Measurements from ENCODE around the gene SPATA6L. TPM values are rescaled to one million over a fixed set of nuclear protein-coding genes. Genes with fewer than 3 reads are reported as not detected.

SPATA6L gene
- total RNA-seq, 1 experiment from 2014 or later = 2.4 TPM

- H3K27ac Mint-ChIP-seq (ENCODE audit: unreplicated experiment) = no peak overlapping the region
- no peaks in the 10 kb centered on the region for H3K9me3 ChIP-seq
- no peaks in the 10 kb centered on the region for H3K36me3 ChIP-seq (ENCODE audit: control insufficient read depth, insufficient read depth, low read length)
- H3K4me1 Mint-ChIP-seq (ENCODE audit: low read depth, unreplicated experiment) = no peaks in the 10 kb centered on the region
- no peaks in the 10 kb centered on the region for H3K27me3 Mint-ChIP-seq (ENCODE audit: insufficient read depth, unreplicated experiment)
- TF ChIP-seq CTCF (IDR thresholded peaks at IDR 0.05; ENCODE audit: insufficient read depth in 1 of 2, low read depth in 1 of 2, low read length in 1 of 2, severe bottlenecking in 1 of 2, unreplicated experiment in 1 of 2) = no peak
- peaks cover 11% of the 10 kb centered on the region for H3K9me3 Mint-ChIP-seq (ENCODE audit: unreplicated experiment)
- no peaks in the 10 kb centered on the region for H3K4me1 ChIP-seq
- H3K27me3 ChIP-seq (replicated peaks; ENCODE audit: control insufficient read depth, insufficient read depth, low read length) = no peaks in the 10 kb centered on the region
- POLR2A ChIA-PET = no interaction called here
- H3K4me3 ChIP-seq (ENCODE audit: low read depth, low read length) = no peak overlapping the region
- no TSS peak for BruUV-seq (replicated peaks)
- intact Hi-C loops (cut with micrococcal nuclease; ENCODE audit: unreplicated experiment) = no loop called here
- no peak for DNase-seq
- CTCF ChIA-PET = no interaction called here
- H3K4me3 Mint-ChIP-seq (ENCODE audit: unreplicated experiment) = no peak overlapping the region
- H3K36me3 Mint-ChIP-seq (ENCODE audit: insufficient read depth, unreplicated experiment) = peaks cover 17% of the 10 kb centered on the region
Observed at GRCh38 chr9:4709380-4709779, 43.1 kb upstream of the SPATA6L start.

- TF ChIP-seq CTCF (IDR thresholded peaks at IDR 0.05; ENCODE audit: insufficient read depth in 1 of 2, low read depth in 1 of 2, low read length in 1 of 2, severe bottlenecking in 1 of 2, unreplicated experiment in 1 of 2) = no peak
- no peaks in the 10 kb centered on the region for H3K27me3 Mint-ChIP-seq (ENCODE audit: insufficient read depth, unreplicated experiment)
- CTCF ChIA-PET = no interaction called here
- Histone ChIP-seq H3K9me3 (no peaks in the 10 kb centered on the region), H3K4me1 (no peaks in the 10 kb centered on the region), H3K27me3 (replicated peaks; ENCODE audit: control insufficient read depth, insufficient read depth, low read length) (no peaks in the 10 kb centered on the region), H3K4me3 (ENCODE audit: low read depth, low read length) (no peak overlapping the region), H3K36me3 (ENCODE audit: control insufficient read depth, insufficient read depth, low read length) (no peaks in the 10 kb centered on the region)
- no peaks in the 10 kb centered on the region for H3K4me1 Mint-ChIP-seq (ENCODE audit: low read depth, unreplicated experiment)
- no peaks in the 10 kb centered on the region for H3K9me3 Mint-ChIP-seq (ENCODE audit: unreplicated experiment)
- no peak overlapping the region for H3K27ac Mint-ChIP-seq (ENCODE audit: unreplicated experiment)
- no TSS peak for BruUV-seq (replicated peaks)
- intact Hi-C loops (cut with micrococcal nuclease; ENCODE audit: unreplicated experiment) = no loop called here
- H3K4me3 Mint-ChIP-seq (ENCODE audit: unreplicated experiment) = no peak overlapping the region
- H3K36me3 Mint-ChIP-seq (ENCODE audit: insufficient read depth, unreplicated experiment) = peaks cover 22% of the 10 kb centered on the region
- no peak for DNase-seq
- POLR2A ChIA-PET = no interaction called here
Observed at GRCh38 chr9:4706971-4707622, 40.8 kb upstream of the SPATA6L start.

- ChIA-PET POLR2A (no interaction called here), CTCF (no interaction called here)
- H3K4me1 Mint-ChIP-seq (ENCODE audit: low read depth, unreplicated experiment) = no peaks in the 10 kb centered on the region
- no TSS peak for BruUV-seq (replicated peaks)
- no peak overlapping the region for H3K27ac Mint-ChIP-seq (ENCODE audit: unreplicated experiment)
- TF ChIP-seq CTCF (IDR thresholded peaks at IDR 0.05; ENCODE audit: insufficient read depth in 1 of 2, low read depth in 1 of 2, low read length in 1 of 2, severe bottlenecking in 1 of 2, unreplicated experiment in 1 of 2) = no peak
- Histone ChIP-seq H3K27me3 (replicated peaks; ENCODE audit: control insufficient read depth, insufficient read depth, low read length) (no peaks in the 10 kb centered on the region), H3K36me3 (ENCODE audit: control insufficient read depth, insufficient read depth, low read length) (no peaks in the 10 kb centered on the region), H3K9me3 (no peaks in the 10 kb centered on the region), H3K4me3 (ENCODE audit: low read depth, low read length) (no peak overlapping the region), H3K4me1 (no peaks in the 10 kb centered on the region)
- intact Hi-C loops (cut with micrococcal nuclease; ENCODE audit: unreplicated experiment) = no loop called here
- no peak overlapping the region for H3K4me3 Mint-ChIP-seq (ENCODE audit: unreplicated experiment)
- DNase-seq = no peak
- H3K27me3 Mint-ChIP-seq (ENCODE audit: insufficient read depth, unreplicated experiment) = no peaks in the 10 kb centered on the region
- no peaks in the 10 kb centered on the region for H3K9me3 Mint-ChIP-seq (ENCODE audit: unreplicated experiment)
- H3K36me3 Mint-ChIP-seq (ENCODE audit: insufficient read depth, unreplicated experiment) = peaks cover 23% of the 10 kb centered on the region
Observed at GRCh38 chr9:4706021-4706420, 39.7 kb upstream of the SPATA6L start.

Data from Caco-2 (cell line).